HT-29 (cell line): ENCODE data around the gene RUFY2. TPM values are rescaled to one million over a fixed set of nuclear protein-coding genes. Genes with fewer than 3 reads are reported as not detected.
"Not testable (repeated sequence)": the region's sequence is repeated elsewhere in the genome, so short reads cannot be mapped to it uniquely, and the experiment has no call there.

ENCODE experiments used
- DNase-seq: peaks from one replicate; pipeline ENCODE4 v3.0.0-alpha.2; 2015; ENCODE audit warnings: low spot score
- total RNA-seq: library from RNA; depleted of rRNA; stranded (reverse); fragments of >200 nt; shearing (Covaris generic); gene quantifications from 2 replicates; pipeline ENCODE4 v1.2.3, GENCODE V29; 2014; rRNA removed

RUFY2 gene, protein sequence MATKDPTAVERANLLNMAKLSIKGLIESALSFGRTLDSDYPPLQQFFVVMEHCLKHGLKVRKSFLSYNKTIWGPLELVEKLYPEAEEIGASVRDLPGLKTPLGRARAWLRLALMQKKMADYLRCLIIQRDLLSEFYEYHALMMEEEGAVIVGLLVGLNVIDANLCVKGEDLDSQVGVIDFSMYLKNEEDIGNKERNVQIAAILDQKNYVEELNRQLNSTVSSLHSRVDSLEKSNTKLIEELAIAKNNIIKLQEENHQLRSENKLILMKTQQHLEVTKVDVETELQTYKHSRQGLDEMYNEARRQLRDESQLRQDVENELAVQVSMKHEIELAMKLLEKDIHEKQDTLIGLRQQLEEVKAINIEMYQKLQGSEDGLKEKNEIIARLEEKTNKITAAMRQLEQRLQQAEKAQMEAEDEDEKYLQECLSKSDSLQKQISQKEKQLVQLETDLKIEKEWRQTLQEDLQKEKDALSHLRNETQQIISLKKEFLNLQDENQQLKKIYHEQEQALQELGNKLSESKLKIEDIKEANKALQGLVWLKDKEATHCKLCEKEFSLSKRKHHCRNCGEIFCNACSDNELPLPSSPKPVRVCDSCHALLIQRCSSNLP
- 5.5 and 7.7 TPM in 2 replicates for total RNA-seq

- peak; percentile 64 for DNase-seq
Observed at GRCh38 chr10:68406815-68407548, at the start of gene RUFY2. TSS of gene RUFY2 (minus strand) at chr10:68407277. CDS start at chr10:68407189, 88 bp downstream.

DNA sequence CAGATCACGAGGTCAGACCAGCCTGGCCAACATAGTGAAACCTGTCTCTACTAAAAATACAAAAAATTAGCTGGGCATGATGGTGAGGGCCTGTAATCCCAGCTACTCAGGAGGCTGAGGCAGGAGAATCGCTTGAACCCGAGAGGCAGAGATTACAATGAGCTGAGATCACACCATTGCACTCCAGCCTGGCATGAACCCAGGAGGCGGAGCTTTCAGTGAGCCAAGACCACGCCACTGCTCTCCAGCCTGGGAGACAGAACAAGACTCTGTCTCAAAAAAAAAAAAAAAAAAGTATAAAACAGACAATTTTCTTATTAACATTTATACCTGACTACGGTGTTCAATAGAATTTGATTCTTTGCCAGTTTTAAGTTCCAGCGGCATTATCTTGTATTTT, 42.6 kb upstream of the RUFY2 start:
- not testable (repeated sequence) for DNase-seq

DNA sequence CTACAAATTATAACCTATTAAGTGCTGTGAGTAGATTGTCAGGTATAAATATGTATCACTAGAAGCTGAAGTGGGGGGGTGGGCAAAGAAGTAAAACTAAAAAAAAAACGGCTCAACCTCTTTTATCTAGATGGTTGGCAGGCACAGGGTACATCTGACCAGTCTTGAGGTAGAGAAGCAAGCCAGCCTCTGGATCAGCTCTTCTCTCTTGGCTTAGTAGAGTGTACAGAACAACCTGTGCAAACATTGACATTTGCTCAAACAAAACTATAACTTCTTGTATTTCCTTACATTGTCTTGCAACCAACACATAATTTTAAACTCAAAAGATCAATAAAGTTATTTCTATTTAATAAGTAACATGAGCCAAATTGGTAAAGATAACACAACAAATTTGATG, 39.1 kb upstream of the RUFY2 start:
- DNase-seq, result no peak

DNA sequence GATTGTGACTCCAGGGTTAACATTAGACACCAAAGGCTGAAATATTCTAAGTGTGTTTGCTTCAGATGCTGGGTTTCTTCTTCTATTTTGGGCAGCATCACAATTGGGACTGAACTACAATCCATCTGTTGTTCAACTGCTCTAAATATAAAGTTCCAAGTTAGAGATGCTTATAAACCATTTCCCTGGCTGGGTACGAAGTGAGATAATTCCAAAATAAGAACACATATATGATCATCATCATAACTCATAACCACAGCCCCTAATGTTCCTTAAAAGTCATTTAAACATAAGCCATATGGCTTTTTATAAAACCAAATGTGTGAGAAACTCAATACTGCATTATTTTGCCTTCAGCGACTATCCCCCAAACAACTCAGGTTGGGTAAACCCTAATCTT, 35.9 kb upstream of the RUFY2 start:
- DNase-seq, result no peak

- no peak for DNase-seq
Observed at GRCh38 chr10:68440898-68441297, 33.8 kb upstream of the RUFY2 start.

DNA sequence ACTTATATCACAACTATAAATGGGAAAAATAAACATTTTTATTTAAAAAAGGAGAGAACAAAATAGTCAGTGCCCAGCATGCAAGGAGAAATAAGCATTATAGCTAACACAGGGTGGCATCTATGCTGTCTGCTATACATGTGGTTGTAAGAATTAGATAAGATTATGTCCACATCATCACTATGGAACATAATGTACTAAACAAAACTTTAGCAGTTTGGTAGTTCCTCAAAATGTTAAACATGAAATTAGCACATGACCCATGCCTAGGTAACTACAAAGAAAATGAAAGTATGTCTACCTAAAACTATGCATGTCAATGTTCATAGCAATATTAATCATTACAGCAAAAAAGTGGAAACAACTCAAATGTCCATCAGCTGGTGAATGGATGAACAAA, 28.7 kb upstream of the RUFY2 start:
- DNase-seq, result no peak

DNA sequence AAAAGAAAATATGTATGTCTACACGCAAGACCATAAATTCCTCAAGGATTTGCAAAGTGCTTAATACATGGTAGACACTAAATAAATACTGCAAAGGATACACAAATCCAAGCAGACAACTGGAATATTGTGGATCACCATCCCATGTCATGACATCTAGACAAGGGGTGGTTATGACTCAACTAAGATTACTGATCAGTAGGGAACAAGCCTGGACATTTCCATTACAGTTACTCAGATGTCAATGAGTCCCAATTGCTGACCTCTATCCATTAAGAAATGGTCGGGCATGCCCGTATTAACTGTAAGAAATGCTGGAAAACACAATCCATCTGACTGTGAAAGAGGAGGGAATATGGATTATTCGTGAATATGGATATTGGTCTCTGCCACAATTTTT, 27.6 kb upstream of the RUFY2 start:
- DNase-seq, result no peak

DNA sequence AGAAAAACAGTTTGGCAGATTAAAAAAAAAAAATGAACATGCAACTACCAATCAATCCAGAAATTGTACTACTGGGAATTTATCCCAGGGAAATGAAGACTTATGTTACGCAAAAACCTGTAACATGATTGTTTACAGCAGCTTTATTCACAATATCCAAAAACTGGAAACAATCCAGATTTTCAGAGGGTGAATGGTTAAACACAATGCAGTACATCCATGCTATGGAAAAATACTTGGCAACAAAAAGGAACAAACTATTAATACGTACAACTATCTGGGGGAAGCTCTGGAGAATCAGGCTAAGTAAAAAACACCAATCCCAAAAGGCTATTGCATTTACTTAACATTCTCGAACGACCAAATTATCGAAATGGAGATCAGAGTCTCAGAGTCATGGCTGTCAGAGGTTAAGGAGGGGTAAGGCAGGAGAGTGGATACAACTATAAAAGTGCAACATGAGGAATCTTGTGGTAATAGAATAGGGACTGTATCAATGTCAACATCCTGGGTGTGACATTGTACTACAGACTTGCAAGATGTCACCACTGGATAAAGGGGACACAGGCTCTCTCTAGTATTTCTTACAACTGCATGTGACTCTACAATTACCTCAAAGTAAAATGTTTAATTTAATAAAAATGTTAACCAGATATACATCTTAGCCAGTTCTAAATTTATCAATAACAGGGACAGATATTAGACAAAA, 21.5 kb upstream of the RUFY2 start:
- no peak for DNase-seq

GRCh38 chr10:68424454-68425014, 17.5 kb upstream of the RUFY2 start:
- no peak for DNase-seq

DNA sequence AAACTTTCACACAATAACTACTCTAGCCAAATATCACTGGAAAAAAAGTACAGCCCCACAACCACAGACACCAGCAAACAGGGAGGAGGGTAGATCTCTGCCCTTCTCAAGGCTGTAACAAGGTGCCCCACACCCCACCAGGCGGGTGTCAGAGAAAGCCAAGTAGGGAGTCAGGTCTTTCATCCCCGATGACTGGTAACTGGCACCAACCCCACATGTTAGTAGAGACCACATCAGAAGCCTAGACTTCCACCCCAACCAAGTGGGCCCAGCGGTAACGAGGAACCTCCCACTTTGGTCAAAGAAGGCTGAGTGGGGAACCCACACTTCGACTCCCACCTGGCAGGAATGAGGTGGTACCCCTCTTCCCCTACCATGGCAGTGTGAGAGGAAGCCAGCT, 16.4 kb upstream of the RUFY2 start:
- DNase-seq, result no peak

DNA sequence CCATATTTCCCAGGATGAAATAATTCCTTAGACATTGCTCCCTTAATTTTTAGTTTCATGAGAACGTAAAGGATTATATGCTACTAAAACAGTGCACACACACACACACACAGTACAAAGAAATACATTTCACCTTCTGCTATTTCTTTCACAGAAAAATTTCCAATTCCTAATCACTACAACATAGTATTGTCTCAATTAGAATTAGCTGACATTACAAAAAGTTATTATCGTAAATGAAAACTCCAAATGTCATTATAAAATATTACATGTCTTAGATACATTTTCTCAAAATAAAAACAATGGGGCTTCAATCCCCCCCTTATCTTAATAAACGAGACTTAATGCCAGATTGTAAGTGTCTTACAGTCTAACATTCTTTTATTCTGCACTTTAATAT, 12.3 kb upstream of the RUFY2 start:
- no peak for DNase-seq

DNA sequence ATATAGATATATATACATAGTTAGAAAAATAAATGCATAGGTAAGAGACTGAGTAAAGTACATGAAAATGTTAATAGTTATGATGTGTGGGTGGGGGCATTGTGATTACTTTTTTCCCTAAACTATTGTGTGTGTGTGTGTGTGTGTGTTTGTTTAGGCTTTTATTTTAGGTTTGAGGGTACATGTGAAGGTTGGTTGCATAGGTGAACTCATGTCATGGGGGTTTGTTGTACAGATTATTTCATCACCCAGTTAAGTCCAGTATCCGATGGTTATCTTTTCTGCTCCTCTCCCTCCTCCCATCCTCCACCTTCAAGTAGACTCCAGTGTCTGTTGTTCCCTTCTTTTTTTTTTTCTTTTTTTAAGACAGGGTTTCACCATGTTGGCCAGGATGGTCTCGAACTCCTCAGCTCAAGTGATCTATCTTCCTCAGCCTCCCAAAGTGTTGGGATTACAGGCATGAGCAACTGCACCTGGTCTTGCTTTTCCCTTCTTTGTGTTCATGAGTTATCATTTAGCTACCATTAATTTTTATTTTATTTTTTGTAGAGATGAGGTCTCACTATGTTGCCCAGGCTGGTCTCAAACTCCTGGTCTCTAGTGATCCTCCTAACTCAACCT, 1.9 kb upstream of the RUFY2 start:
- no peak for DNase-seq

DNA sequence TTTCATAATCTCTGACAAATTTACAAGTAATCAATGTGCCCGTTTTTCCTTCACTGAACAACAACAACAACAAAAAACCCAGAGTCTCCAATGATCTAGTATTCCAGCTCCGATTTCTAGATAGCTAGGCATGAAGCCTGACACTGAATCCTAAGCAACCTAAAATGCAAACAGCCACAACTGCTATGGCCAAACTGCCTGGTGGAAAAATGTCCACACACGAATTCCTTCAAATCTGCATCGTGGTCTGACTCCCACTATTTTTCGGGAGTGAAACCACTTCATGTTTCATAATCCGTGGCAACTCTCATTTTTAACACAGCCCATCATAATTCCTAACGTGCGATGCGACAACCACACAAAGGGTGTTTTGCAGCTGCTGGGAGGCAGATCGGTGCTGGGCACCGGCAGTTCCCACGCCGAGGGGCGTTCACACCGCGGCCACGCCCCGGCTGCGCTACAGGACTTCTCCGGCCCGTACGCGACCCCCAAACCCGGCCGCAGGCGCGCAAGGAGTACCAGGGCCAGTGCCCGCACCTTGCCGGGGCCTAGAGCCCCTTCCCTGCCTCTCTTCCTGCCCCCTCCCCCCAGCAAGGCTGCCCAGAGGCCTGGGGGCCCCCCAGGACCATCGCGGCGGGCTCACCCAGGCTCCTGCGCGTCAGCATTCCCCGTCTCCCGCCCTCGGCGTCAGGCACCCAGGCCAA, 814 bp downstream of the RUFY2 start:
- peak; percentile 57 for DNase-seq

GRCh38 chr10:68403701-68404100, 3.4 kb downstream of the RUFY2 start:
- no peak for DNase-seq

DNA sequence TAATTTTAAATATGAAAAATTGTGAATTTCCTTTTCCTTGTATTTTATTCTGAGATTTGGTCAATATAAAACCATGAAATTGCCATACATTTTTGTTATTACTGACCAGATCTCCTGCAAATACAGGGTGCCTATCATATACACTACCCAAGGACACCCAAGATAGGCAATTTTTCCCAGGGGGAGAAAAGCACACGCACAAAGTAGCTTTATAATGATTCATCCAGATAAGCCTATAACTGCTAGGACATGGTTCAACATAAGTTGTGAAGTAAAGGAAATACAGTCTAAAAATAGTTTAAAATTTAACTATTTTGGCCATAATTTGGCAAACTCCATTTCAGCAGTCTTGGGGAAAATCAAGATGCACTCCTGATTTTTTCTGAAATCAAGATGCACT, 4.8 kb downstream of the RUFY2 start:
- DNase-seq, result no peak

DNA sequence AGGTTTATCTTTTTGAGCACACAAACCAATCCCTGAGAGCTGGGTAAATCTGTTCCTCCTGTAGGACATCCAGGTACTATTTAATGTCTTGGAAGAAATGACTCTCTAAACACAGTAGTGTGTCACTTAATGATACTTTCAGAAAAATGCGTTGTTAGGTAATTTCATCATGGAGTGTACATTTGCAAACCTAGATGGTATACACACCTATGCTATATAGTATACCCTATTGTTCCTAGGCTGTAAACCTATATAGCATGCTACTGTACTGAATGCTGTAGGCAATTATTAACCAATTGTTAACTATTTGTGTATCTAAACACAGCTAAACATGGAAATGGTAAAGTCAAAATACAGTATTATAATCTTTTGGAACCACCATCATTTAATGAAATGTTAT, 10.1 kb downstream of the RUFY2 start:
- no peak for DNase-seq

DNA sequence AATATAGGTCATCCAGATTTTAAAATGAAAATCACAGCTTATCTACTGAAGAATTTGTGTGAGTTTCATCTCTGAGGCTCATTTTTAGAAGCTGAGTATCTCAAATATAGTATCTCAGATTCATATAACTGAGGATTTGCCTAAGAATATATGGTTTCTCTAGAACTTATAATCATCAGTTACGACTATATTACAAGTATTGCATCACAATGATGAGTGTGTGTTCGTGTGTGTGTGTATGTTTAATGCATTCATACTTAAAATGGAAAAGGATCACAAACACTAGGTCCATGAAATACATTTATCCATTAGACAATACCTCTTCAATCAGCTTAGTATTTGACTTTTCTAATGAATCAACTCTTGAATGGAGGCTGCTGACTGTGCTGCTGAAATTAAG, 21.3 kb downstream of the RUFY2 start:
- DNase-seq, result no peak

- no peak for DNase-seq
Observed at GRCh38 chr10:68371604-68372003, 35.5 kb downstream of the RUFY2 start.

- DNase-seq, result no peak
Observed at GRCh38 chr10:68367121-68367520, 40.0 kb downstream of the RUFY2 start.

DNA sequence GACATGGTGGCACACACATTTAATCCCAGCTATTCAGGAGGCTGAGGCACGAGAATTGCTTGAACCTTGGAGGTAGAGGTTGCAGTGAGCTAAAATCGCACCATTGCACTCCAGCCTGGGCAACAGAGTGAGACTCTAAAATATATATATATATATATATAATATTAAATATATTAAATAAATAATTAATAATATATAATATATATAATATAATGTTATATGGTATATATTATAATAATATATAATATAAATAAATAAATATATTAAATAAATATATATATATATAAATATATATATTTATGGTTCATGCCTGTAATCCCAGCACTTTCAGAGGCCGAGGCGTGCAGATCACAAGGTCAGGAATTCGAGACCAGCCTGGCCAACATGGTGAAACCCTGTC, 40.5 kb downstream of the RUFY2 start:
- no peak for DNase-seq

DNA sequence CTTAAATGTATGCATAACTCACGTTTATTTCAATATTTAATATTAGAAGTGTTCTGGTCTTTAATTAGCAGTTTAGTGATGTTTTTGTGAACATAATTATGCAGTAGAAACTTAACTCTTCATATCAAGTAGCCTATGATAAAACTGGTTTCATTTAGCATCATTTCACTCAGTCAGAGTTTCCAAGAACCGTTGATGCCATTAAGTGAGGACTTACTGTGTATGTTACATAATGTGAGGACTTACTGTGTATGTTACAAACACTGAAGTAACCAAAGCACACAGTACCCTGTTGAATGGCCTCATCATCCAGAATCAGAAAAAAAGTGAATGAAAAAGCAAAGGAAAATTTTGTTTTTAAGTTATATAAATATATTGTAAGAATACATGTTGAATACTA, 41.5 kb downstream of the RUFY2 start:
- no peak for DNase-seq
